A549 (cell line): ENCODE results near the gene S1PR4. TPM values are rescaled to one million over a fixed set of nuclear protein-coding genes. Genes with fewer than 3 reads are reported as not detected.

Source experiments
- ATAC-seq, 2 experiments: fragments of 200-7000 bp in 1 of 2; fragments of >200 bp in 1 of 2; cut with Nextera tagmentation in 1 of 2; cut with Tn5 transposase in 1 of 2; 3 replicates each; pipeline versions ENCODE4 v1.8.0 to v1.9.1; 2018 to 2020; ENCODE audit warnings: mild to moderate bottlenecking in 1 of 2, moderate library complexity in 1 of 2
- CTCF ChIA-PET: fragments of 300-600 bp; sonication (Branson Sonifier 250); formaldehyde crosslinking; extraction: SDS; loops from one replicate; lab custom pipeline; 2021; ENCODE audit warnings: antibody characterized with exemption, inconsistent platforms; lab: Yijun Ruan, JAX
- POLR2A ChIA-PET: fragments of 350-600 bp; formaldehyde crosslinking; extraction: SDS; loops from one replicate; lab custom pipeline; 2021; ENCODE audit warnings: antibody characterized with exemption, inconsistent platforms; lab: Yijun Ruan, JAX
- DNase-seq, 2 experiments: peaks; one replicate each; pipeline versions ENCODE4 v3.0.0 to v3.0.0-alpha.2; 2011 to 2016; ENCODE audit warnings: low read depth in 1 of 2, low spot score in 1 of 2
- FAIRE-seq: peaks from 2 replicates; lab custom pipeline; 2011; peaks lifted over from hg19 to GRCh38; lab: Jason Lieb, UNC
- H3K27ac ChIP-seq, 2 experiments: fragments of >200 bp; sonication (Bioruptor Twin); formaldehyde crosslinking; 3 replicates each; pipeline ENCODE4 v1.5.1; 2016 to 2017
- H3K4me1 ChIP-seq: fragments of >200 bp; sonication (Bioruptor Twin); formaldehyde crosslinking; 3 replicates; pipeline ENCODE4 v1.6.1; 2016
- H3K4me2 ChIP-seq: fragments of >200 bp; sonication (Bioruptor Twin); formaldehyde crosslinking; 3 replicates; pipeline ENCODE4 v1.6.1; 2016
- H3K4me3 ChIP-seq: fragments of >200 bp; sonication (Bioruptor Twin); formaldehyde crosslinking; 3 replicates; pipeline ENCODE4 v1.5.1; 2016
- H3K9me3 ChIP-seq: fragments of >200 bp; sonication (Bioruptor Twin); formaldehyde crosslinking; 3 replicates; pipeline ENCODE4 v1.6.1; 2016
- ATOH8 ChIP-seq: fragments of 250-450 bp; sonication (Bioruptor Pico); IDR thresholded peaks from 2 replicates; pipeline ENCODE4 v1.5.0; 2020; ENCODE audit warnings: low read depth, mild to moderate bottlenecking, moderate library complexity
- CHD2 ChIP-seq: fragments of 150-350 bp; IDR thresholded peaks from 2 replicates; pipeline ENCODE4 v1.6.1; 2014; ENCODE audit warnings: low read length; ENCODE audit not compliant: partially characterized antibody
- CHD4 ChIP-seq: fragments of 200-600 bp; sonication (generic); IDR thresholded peaks from 2 replicates; pipeline ENCODE4 v1.6.1; 2016; ENCODE audit warnings: antibody characterized with exemption, mild to moderate bottlenecking, borderline replicate concordance
- E2F6 ChIP-seq: IDR thresholded peaks from 2 replicates; pipeline ENCODE4 v1.6.1; 2012; ENCODE audit warnings: low read depth, borderline replicate concordance
- EP300 ChIP-seq, 2 experiments: fragments of >200 bp; sonication (Bioruptor Twin); formaldehyde crosslinking; IDR thresholded peaks; 2 replicates in 1 of 2; 3 replicates in 1 of 2; pipeline ENCODE4 v1.6.1; 2016 to 2017
- FOSB ChIP-seq: fragments of 250-450 bp; sonication (Bioruptor Pico); IDR thresholded peaks from 2 replicates; pipeline ENCODE4 v1.5.0; 2020; ENCODE audit warnings: mild to moderate bottlenecking, moderate library complexity
- FOSL2 ChIP-seq, 2 experiments: fragments of 450-650 bp in 1 of 2; fragments of >200 bp in 1 of 2; sonication (Bioruptor Twin) in 1 of 2; formaldehyde crosslinking; IDR thresholded peaks; 2 replicates each; pipeline versions ENCODE4 v1.5.0 to v1.6.1; 2016 to 2020; ENCODE audit warnings: mild to moderate bottlenecking in 1 of 2, moderate library complexity in 1 of 2
- GATA3 ChIP-seq: IDR thresholded peaks from 2 replicates; pipeline ENCODE4 v1.6.1; 2012; ENCODE audit warnings: borderline replicate concordance
- JUNB ChIP-seq: fragments of >200 bp; sonication (Bioruptor Twin); formaldehyde crosslinking; IDR thresholded peaks from 2 replicates; pipeline ENCODE4 v1.6.1; 2016
- MAFK ChIP-seq: fragments of 450-650 bp; IDR thresholded peaks from 2 replicates; pipeline ENCODE4 v1.6.1; 2014; ENCODE audit not compliant: partially characterized antibody
- MAX ChIP-seq: IDR thresholded peaks from 2 replicates; pipeline ENCODE4 v1.6.1; 2012
- NR3C1 ChIP-seq: fragments of >200 bp; sonication (Bioruptor Twin); formaldehyde crosslinking; IDR thresholded peaks from 3 replicates; pipeline ENCODE4 v1.6.1; 2017
- PHF8 ChIP-seq: fragments of 200-600 bp; sonication (generic); IDR thresholded peaks from 2 replicates; pipeline ENCODE4 v1.6.1; 2016; ENCODE audit warnings: low read depth, mild to moderate bottlenecking, antibody characterized with exemption, moderate library complexity, borderline replicate concordance
- RAD21 ChIP-seq, 2 experiments: fragments of >200 bp in 1 of 2; sonication (Bioruptor Twin) in 1 of 2; formaldehyde crosslinking in 1 of 2; IDR thresholded peaks in 1 of 2; conservative IDR thresholded peaks in 1 of 2; 2 replicates in 1 of 2; 3 replicates in 1 of 2; pipeline ENCODE4 v1.6.1; 2012 to 2018; ENCODE audit warnings: inconsistent platforms in 1 of 2
- RARB ChIP-seq: fragments of 250-450 bp; sonication (Bioruptor Pico); IDR thresholded peaks from 2 replicates; pipeline ENCODE4 v1.8.0; 2021; ENCODE audit warnings: mild to moderate bottlenecking, moderate library complexity
- RFX5 ChIP-seq: fragments of 450-650 bp; IDR thresholded peaks from 2 replicates; pipeline ENCODE4 v1.7.1; 2014; ENCODE audit warnings: antibody characterized with exemption, mild to moderate bottlenecking, moderate library complexity
- RNF2 ChIP-seq: fragments of 200-600 bp; sonication (generic); IDR thresholded peaks from 2 replicates; pipeline ENCODE4 v1.6.1; 2016; ENCODE audit warnings: low read depth, mild to moderate bottlenecking, antibody characterized with exemption, moderate library complexity, borderline replicate concordance
- SREBF2 ChIP-seq: fragments of 450-650 bp; IDR thresholded peaks from 2 replicates; pipeline ENCODE4 v1.6.1; 2014; ENCODE audit warnings: mild to moderate bottlenecking, moderate library complexity
- USF2 ChIP-seq: fragments of 450-650 bp; IDR thresholded peaks from 2 replicates; pipeline ENCODE4 v1.6.1; 2014; ENCODE audit warnings: antibody characterized with exemption
- ZFP36 ChIP-seq: fragments of 450-650 bp; IDR thresholded peaks from 2 replicates; pipeline ENCODE4 v1.6.1; 2014; ENCODE audit warnings: borderline replicate concordance; ENCODE audit not compliant: partially characterized antibody
- ZSCAN20 ChIP-seq: fragments of 250-450 bp; sonication (Bioruptor Pico); IDR thresholded peaks from 2 replicates; pipeline ENCODE4 v1.8.0; 2022; ENCODE audit warnings: mild to moderate bottlenecking, moderate library complexity
- WGBS: methylation state at CpG from one replicate; pipeline ENCODE4 v1.1.6; 2017; ENCODE audit errors: missing lambda C conversion rate; 5-methylcytosine and 5-hydroxymethylcytosine counted together
- polyA plus RNA-seq, 4 experiments: library from polyadenylated mRNA; depleted of rRNA in 3 of 4; stranded (reverse); fragments of >200 nt; fragmentation: RNase III in 1 of 4; extraction: RNeasy Plus Mini Kit Qiagen cat#74134 plus additional on column Dnase treatment in 1 of 4; gene quantifications; 2 replicates in 3 of 4; 3 replicates in 1 of 4; pipeline ENCODE4 v1.2.3, GENCODE V29; 2011 to 2017
- TF ChIP-seq, protein P1 (sequence below): IDR thresholded peaks from 2 replicates; pipeline ENCODE4 v1.6.1; 2012

S1PR4 gene
- polyA plus RNA-seq, 2 of the 4 experiments (the other 2 are of a cell fraction), result 0.09 to 0.17 TPM

GRCh38 chr19:3140667-3141038 lies 37.9 kb upstream of the S1PR4 start (continued):
- TF ChIP-seq E2F6 (no peak), RARB (no peak)

GRCh38 chr19:3142292-3142670 lies 36.3 kb upstream of the S1PR4 start:
- peak; percentile 65 to 81 for DNase-seq
- H3K9me3 ChIP-seq, result no peaks in the 10 kb centered on the region
- H3K4me1 ChIP-seq, result peaks cover 17% of the 10 kb centered on the region
- TF ChIP-seq E2F6 (0 out of 2 replicates have a peak, but pooled peaks have one; percentile 16), CHD2 (no peak), RAD21 (conservative IDR thresholded peaks at IDR 0.05 in 1 of 2, IDR thresholded peaks at IDR 0.05 in 1 of 2) (no peak), GATA3 (no peak), SREBF2 (no peak), MAX (peak; percentile 15; the same call in 1 of the 2 replicates), CHD4 (no peak), JUNB (peak; percentile 77), FOSL2 (IDR thresholded peaks at IDR 0.05) (peak; percentile 68), FOSL2 (CRISPR knock-in tag; IDR thresholded peaks at IDR 0.05) (peak; percentile 87), MAFK (peak; percentile 88)
- TF ChIP-seq, protein P1, sequence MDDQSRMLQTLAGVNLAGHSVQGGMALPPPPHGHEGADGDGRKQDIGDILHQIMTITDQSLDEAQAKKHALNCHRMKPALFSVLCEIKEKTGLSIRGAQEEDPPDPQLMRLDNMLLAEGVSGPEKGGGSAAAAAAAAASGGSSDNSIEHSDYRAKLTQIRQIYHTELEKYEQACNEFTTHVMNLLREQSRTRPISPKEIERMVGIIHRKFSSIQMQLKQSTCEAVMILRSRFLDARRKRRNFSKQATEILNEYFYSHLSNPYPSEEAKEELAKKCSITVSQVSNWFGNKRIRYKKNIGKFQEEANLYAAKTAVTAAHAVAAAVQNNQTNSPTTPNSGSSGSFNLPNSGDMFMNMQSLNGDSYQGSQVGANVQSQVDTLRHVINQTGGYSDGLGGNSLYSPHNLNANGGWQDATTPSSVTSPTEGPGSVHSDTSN, result 0 out of 2 replicates have a peak, but pooled peaks have one; percentile 30
- H3K4me3 ChIP-seq, result no peak overlapping the region
- ChIA-PET POLR2A (interaction anchor here (1.4 kb wide), 1 partner anchor 13 kb away, joined by 4 read pairs; no protein-coding TSS in a partner anchor), CTCF (interaction anchor here (0.8 to 8.8 kb wide), 6 partner anchors 9 to 119 kb away, joined by 3 to 96 read pairs (median 4); no protein-coding TSS in a partner anchor)
- peak overlapping the region; percentile 91 to 92 for H3K27ac ChIP-seq
- 11% methylated on average over 6 of the region's 6 CpGs for WGBS
- FAIRE-seq, result no peak
- peak; percentile 77 for ATAC-seq
- peak overlapping the region; percentile 83 for H3K4me2 ChIP-seq

DNA sequence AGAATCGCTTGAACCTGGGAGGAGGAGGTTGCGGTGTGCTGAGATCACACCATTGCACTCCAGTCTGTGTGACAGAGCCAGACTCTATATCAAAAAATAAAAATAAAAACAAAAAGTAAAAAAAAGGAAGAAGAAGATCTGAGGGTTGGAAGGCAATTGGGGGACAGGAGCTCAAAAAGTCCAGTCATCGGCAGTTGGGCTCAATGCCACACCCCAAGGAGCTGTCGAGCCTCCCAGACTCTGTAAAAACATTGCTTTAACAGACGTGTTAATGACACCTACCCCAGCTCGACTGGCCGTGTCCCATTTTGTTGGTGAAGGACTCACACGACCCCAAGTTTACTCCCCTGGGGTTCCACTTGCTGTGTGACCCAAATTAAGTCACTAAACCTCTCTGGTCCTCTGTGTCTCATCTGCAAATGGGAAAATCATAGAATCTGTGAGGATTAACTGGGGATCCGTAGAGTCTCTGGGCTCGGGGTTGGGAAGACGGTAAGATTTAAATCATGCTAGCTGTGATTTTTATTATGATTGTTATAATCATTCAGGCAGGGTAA lies 35.7 kb upstream of the S1PR4 start:
- Histone ChIP-seq H3K4me3 (no peak overlapping the region), H3K9me3 (no peaks in the 10 kb centered on the region), H3K27ac (peak overlapping the region; percentile 91 to 92), H3K4me1 (peaks cover 17% of the 10 kb centered on the region), H3K4me2 (peak overlapping the region; percentile 83; the same call in 2 of the 3 replicates)
- WGBS, result 75% methylated on average over 10 of the region's 11 CpGs
- TF ChIP-seq JUNB, result no peak
- TF ChIP-seq FOSB (CRISPR knock-in tag), result no peak
- peak; percentile 47 for TF ChIP-seq ZFP36
- DNase-seq, result no peak
- ChIA-PET POLR2A (no interaction called here), CTCF (interaction anchor here (1.3 to 8.8 kb wide), 3 partner anchors 15 to 39 kb away, joined by 3 to 96 read pairs (median 87); no protein-coding TSS in a partner anchor)
- ATAC-seq, result no peak
- no peak for FAIRE-seq

- Histone ChIP-seq H3K4me1 (peaks cover 17% of the 10 kb centered on the region), H3K27ac (no peak overlapping the region), H3K4me3 (no peak overlapping the region), H3K4me2 (no peak overlapping the region), H3K9me3 (no peaks in the 10 kb centered on the region)
- FAIRE-seq, result no peak
- DNase-seq, result no peak
- CTCF ChIA-PET, result interaction anchor here (0.5 to 8.8 kb wide), 7 partner anchors 8 to 318 kb away, joined by 3 to 96 read pairs (median 3); partner anchors contain the start of gene GNA15
- POLR2A ChIA-PET, result no interaction called here
- 93% methylated on average over 13 of the region's 20 CpGs for WGBS
- no peak for ATAC-seq
- TF ChIP-seq E2F6 (no peak), NR3C1 (no peak), RNF2 (no peak), RFX5 (no peak), ATOH8 (CRISPR knock-in tag) (no peak), ZSCAN20 (CRISPR knock-in tag) (no peak), USF2 (no peak), PHF8 (no peak), EP300 (IDR thresholded peaks at IDR 0.05) (no peak)
- TF ChIP-seq, protein P1, result no peak
These were observed 32.5 kb upstream of the S1PR4 start for GRCh38 chr19:3145909-3146676.
